Mucosa of stomach (tissue), 1 donor: Measurements from ENCODE around the gene MUC6.

ENCODE experiments used
- H3K27me3 ChIP-seq: one replicate; pipeline ENCODE4 v1.7.0; 2013; ENCODE audit warnings: mild to moderate bottlenecking, low read length; ENCODE audit not compliant: control insufficient read depth, insufficient read depth
- H3K36me3 ChIP-seq: one replicate; pipeline ENCODE4 v1.7.0; 2013; ENCODE audit warnings: low read length; ENCODE audit not compliant: control insufficient read depth, insufficient read depth
- H3K4me1 ChIP-seq: one replicate; pipeline ENCODE4 v1.7.0; 2013; ENCODE audit warnings: mild to moderate bottlenecking, low read length; ENCODE audit not compliant: control insufficient read depth, insufficient read depth
- H3K4me3 ChIP-seq: one replicate; pipeline ENCODE4 v1.7.0; 2013; ENCODE audit warnings: low read length
- H3K9ac ChIP-seq: one replicate; pipeline ENCODE4 v1.7.0; 2013; ENCODE audit warnings: mild to moderate bottlenecking, low read length, moderate library complexity
- H3K9me3 ChIP-seq: one replicate; pipeline ENCODE4 v1.7.0; 2013; ENCODE audit warnings: mild to moderate bottlenecking, low read length, moderate library complexity; ENCODE audit not compliant: control insufficient read depth
- donor health status: Pancreatic carcinoma.

MUC6 gene

DNA sequence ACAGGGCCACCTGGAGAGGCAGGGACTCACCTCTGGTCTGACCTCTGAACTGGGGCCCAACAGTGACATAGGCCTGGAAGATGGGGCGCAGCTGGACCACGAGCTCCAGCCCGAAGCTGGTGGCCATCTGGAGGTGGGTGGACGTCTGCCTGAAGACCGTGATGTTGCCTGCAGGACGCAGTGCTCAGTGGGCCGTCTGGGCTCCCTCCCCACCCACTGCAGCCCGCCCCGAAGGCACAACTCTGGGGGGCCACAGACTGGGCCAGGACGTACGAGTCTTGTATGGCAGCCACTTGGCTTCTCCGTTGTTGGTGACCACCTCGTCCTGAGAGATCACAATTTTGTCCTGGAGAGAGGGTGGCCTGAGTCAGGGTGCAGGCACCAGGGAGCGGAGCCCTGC is 7.9 kb downstream of the MUC6 start:
- Histone ChIP-seq H3K36me3 (no peaks in the 10 kb centered on the region), H3K9me3 (no peaks in the 10 kb centered on the region), H3K27me3 (no peaks in the 10 kb centered on the region), H3K9ac (no peak overlapping the region), H3K4me1 (no peaks in the 10 kb centered on the region), H3K4me3 (no peak overlapping the region)

- no peak overlapping the region for H3K9ac ChIP-seq
- H3K36me3 ChIP-seq: no peaks in the 10 kb centered on the region
- no peak overlapping the region for H3K4me3 ChIP-seq
- H3K4me1 ChIP-seq: no peaks in the 10 kb centered on the region
- no peaks in the 10 kb centered on the region for H3K9me3 ChIP-seq
- no peaks in the 10 kb centered on the region for H3K27me3 ChIP-seq
These were observed 8.3 kb downstream of the MUC6 start for GRCh38 chr11:1028291-1028540.

- no peak overlapping the region for H3K9ac ChIP-seq
- H3K36me3 ChIP-seq: no peaks in the 10 kb centered on the region
- H3K4me3 ChIP-seq: no peak overlapping the region
- no peaks in the 10 kb centered on the region for H3K4me1 ChIP-seq
- H3K27me3 ChIP-seq: no peaks in the 10 kb centered on the region
- no peaks in the 10 kb centered on the region for H3K9me3 ChIP-seq
These were observed 8.8 kb downstream of the MUC6 start for GRCh38 chr11:1027483-1028290.

GRCh38 chr11:1026641-1027482 is 9.7 kb downstream of the MUC6 start:
- Histone ChIP-seq H3K4me3 (no peak overlapping the region), H3K27me3 (no peaks in the 10 kb centered on the region), H3K9ac (no peak overlapping the region), H3K9me3 (no peaks in the 10 kb centered on the region), H3K36me3 (no peaks in the 10 kb centered on the region), H3K4me1 (no peaks in the 10 kb centered on the region)

DNA sequence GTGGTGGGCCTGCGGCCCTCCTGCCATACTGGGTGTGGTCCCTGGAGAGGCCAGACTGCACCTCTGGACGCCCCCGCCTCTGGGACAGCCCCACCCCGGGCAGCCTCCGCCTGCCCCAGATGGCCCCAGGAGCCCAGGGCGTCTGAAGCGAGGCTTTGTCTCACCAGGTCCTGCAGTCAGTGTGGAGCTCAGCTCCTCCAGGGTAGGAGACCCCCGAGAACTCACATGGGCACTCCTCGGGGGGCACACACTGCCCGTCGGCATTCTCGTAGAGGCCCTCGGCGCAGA is 10.4 kb downstream of the MUC6 start:
- no peaks in the 10 kb centered on the region for H3K9me3 ChIP-seq
- H3K9ac ChIP-seq: no peak overlapping the region
- H3K4me3 ChIP-seq: no peak overlapping the region
- no peaks in the 10 kb centered on the region for H3K36me3 ChIP-seq
- no peaks in the 10 kb centered on the region for H3K27me3 ChIP-seq
- no peaks in the 10 kb centered on the region for H3K4me1 ChIP-seq

DNA sequence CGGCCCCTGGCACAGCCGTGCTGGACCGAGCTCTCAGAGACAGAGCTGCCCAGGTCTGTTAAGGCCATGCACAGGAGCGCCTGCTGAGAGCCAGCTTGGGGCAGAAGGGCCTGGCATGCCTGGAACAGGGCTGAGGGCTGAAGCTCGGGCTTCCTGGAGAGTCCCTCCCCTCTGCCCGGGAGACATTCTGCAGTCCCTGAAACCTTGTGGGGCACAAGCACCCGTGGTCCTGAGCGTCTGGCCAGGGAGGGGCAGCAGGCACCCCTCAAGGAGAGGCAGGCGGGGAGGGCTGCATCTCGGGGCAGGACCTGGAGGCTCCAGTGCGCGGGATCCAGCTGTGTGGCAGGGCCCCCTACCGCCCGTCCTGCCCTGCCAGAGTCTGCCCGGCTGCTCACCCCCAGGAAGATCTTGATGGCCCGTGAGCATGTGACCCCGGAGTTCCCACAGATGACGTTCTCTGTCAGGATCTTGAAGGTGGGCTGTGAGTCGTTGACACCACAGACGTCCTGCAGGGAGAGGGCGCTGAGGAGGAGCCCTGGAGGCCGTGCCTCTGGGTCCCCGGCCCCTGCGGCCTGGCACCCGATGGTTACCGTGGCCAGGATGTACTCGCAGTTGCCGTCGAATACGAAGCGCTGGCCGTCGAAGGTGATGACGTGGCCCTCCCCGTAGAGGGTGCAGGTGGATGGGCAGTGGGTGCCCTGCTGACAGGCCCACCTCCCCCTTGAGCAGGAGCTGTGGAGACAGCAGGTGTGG is 10.9 kb downstream of the MUC6 start:
- Histone ChIP-seq H3K4me1 (no peaks in the 10 kb centered on the region), H3K4me3 (no peak overlapping the region), H3K9ac (no peak overlapping the region), H3K36me3 (no peaks in the 10 kb centered on the region), H3K27me3 (no peaks in the 10 kb centered on the region), H3K9me3 (no peaks in the 10 kb centered on the region)

DNA sequence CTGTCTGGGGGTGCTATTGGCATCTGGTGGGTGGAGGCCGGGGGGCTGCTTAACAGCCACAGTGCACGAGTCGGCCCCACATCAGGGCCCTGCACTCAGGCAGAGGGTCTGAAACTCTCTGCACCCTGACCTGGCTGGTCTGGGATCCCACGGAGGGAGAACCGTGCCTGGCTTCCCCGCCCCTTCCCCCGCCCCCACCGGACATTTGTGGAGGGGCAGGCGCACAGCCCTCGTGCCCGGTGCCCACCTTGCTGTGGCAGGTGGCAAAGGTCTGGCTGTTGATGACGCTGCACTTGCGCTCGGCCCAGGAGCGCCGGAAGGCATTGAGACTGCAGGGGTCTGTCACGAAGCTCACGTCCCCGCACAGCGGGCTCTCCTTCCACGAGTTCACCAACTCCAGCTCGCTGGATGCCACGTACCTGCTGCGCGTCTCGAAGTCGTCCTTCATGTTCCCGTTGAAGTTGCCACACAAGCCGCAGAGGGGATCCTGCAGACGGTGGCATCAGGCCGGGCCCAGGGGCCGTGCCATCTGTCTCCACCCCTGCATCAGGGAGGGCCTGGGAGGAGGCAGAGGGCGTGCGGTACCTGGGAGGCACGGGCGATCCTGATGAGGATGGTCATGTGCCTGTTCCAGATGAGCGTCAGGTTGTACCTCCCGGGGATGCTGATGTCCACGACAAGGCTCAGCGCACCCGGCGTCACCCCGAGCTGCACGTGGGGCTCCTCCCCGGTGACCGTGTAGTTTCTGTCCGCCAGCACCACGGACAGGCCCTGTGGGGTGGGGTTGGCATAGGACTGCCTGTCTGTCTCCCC is 11.7 kb downstream of the MUC6 start:
- no peaks in the 10 kb centered on the region for H3K36me3 ChIP-seq
- no peak overlapping the region for H3K4me3 ChIP-seq
- H3K9me3 ChIP-seq: no peaks in the 10 kb centered on the region
- no peaks in the 10 kb centered on the region for H3K27me3 ChIP-seq
- no peaks in the 10 kb centered on the region for H3K4me1 ChIP-seq
- no peak overlapping the region for H3K9ac ChIP-seq

- no peak overlapping the region for H3K9ac ChIP-seq
- no peaks in the 10 kb centered on the region for H3K4me1 ChIP-seq
- no peaks in the 10 kb centered on the region for H3K36me3 ChIP-seq
- no peaks in the 10 kb centered on the region for H3K27me3 ChIP-seq
- no peaks in the 10 kb centered on the region for H3K9me3 ChIP-seq
- no peak overlapping the region for H3K4me3 ChIP-seq
These were observed 12.5 kb downstream of the MUC6 start for GRCh38 chr11:1023811-1024596.

DNA sequence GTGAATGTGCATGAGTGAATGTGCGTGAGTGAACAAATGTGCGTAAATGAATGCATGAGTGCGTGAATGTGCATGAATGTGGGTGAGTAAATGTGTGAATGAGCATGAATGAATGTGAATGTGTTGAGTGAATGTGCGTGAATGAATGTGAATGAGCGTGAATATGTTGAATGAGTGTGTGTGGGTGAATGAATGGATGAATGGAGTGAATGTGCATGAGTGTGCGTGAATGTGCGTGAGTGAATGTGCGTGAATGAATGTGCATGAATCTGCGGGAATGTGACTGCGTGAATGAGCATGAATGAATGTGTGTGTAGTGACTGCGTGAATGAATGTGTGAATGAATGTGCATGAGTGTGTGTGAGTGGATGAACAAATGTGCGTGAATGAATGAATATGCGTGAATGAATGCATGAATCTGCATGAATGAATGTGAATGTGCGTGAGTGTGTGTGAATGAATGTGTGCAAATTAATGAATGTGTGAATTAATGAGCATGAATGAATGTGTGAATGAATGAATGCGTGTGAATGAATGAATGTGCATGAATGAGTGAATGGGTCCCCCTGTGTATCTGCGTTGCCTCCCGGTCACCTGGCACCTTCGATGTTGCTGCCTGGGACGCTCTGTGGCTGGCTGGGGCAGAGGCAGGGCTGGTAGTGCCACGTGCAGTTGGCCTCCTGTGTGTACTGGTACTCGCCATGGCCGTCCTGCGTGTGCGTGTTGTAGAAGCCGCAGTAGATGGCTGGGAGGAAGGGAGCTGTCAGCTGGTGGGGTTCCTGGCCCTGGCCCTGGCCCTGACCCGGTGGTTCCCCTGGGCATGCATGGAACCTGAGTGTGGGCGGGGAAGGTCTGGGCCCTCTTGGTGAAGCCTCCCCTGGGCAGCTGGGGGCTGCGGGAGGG is 13.4 kb downstream of the MUC6 start:
- Histone ChIP-seq H3K27me3 (no peaks in the 10 kb centered on the region), H3K4me3 (no peak overlapping the region), H3K4me1 (no peaks in the 10 kb centered on the region), H3K9ac (no peak overlapping the region), H3K36me3 (no peaks in the 10 kb centered on the region), H3K9me3 (no peaks in the 10 kb centered on the region)

DNA sequence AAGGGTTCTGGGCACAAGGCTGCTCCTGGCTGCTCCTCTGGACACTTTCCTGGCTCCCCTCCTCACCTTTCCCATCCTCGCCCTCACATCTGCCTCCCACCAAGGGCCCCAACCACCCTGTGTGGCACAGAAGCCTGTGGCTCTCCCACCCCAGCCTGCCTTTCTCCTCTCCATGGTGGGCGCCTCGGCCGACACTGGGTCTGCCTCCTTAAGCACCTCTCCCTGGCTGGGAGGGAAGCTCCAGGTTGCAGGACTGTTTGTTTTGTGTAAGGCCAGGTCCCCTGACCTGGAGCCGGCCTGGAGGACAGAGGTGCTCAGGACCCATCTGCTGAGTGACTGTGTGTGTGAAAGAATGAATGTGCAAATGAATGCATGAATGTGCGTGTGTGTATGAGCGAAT is 14.1 kb downstream of the MUC6 start:
- Histone ChIP-seq H3K4me3 (no peak overlapping the region), H3K4me1 (no peaks in the 10 kb centered on the region), H3K9me3 (no peaks in the 10 kb centered on the region), H3K9ac (no peak overlapping the region), H3K36me3 (no peaks in the 10 kb centered on the region), H3K27me3 (no peaks in the 10 kb centered on the region)
